Muscle of leg (tissue), 11 donors: ENCODE data around the gene PTPRK. TPM values are rescaled to one million over a fixed set of nuclear protein-coding genes. Genes with fewer than 3 reads are reported as not detected.

Source experiments
- DNase-seq: peaks from one replicate; pipeline ENCODE4 v3.0.0; 2013
- H3K27ac ChIP-seq: one replicate; pipeline ENCODE4 v1.5.1; 2013; ENCODE audit warnings: mild to moderate bottlenecking, low read length, control low read depth
- H3K27me3 ChIP-seq: one replicate; pipeline ENCODE4 v1.6.1; 2013; ENCODE audit warnings: low read length; ENCODE audit not compliant: control insufficient read depth, insufficient read depth
- H3K36me3 ChIP-seq: one replicate; pipeline ENCODE4 v1.6.1; 2013; ENCODE audit warnings: low read length; ENCODE audit not compliant: control insufficient read depth, insufficient read depth
- H3K4me1 ChIP-seq: one replicate; pipeline ENCODE4 v1.6.1; 2013; ENCODE audit warnings: low read length; ENCODE audit not compliant: control insufficient read depth, insufficient read depth
- H3K4me3 ChIP-seq: one replicate; pipeline ENCODE4 v1.5.1; 2013; ENCODE audit warnings: low read length, control low read depth
- H3K9me3 ChIP-seq: replicated peaks from 2 replicates; pipeline ENCODE4 v1.6.1; 2013; ENCODE audit warnings: low read depth, low read length; ENCODE audit not compliant: control insufficient read depth
- WGBS: methylation state at CpG from one replicate; pipeline ENCODE4 v1.1.5; 2013; ENCODE audit warnings: missing lambda C conversion rate; ENCODE audit not compliant: insufficient coverage; 5-methylcytosine and 5-hydroxymethylcytosine counted together
- polyA plus RNA-seq, 8 donors: library from polyadenylated mRNA; unstranded; fragments of 120-200 nt; gene quantifications; one replicate each; pipeline versions ENCODE4 v1.2.1 to v1.2.3, GENCODE V29; 2013; ENCODE audit warnings: inconsistent platforms in 1 of 8, low replicate concordance in 1 of 8; ENCODE audit not compliant: insufficient read length in 8 of 8, insufficient read depth in 1 of 8
- total RNA-seq: library from RNA; stranded (reverse); fragments of 120-200 nt; gene quantifications from one replicate; pipeline ENCODE4 v1.2.4, GENCODE V29; 2013

Gene PTPRK
- total and polyA plus RNA-seq, 9 donors: 14.4 to 21.8 (median 18.2) TPM

- WGBS: no CpG with 5 or more reads among the region's 1 CpG
- no peaks in the 10 kb centered on the region for H3K9me3 ChIP-seq
- no peaks in the 10 kb centered on the region for H3K36me3 ChIP-seq
- no peaks in the 10 kb centered on the region for H3K27me3 ChIP-seq
- H3K27ac ChIP-seq: no peak overlapping the region
- DNase-seq: no peak
- H3K4me1 ChIP-seq: no peaks in the 10 kb centered on the region
- H3K4me3 ChIP-seq: no peak overlapping the region
Measured at GRCh38 chr6:128076843-128077242, 443.6 kb downstream of the PTPRK start.

GRCh38 chr6:128074567-128074966 is 445.8 kb downstream of the PTPRK start:
- WGBS: no CpG with 5 or more reads among the region's 2 CpGs
- Histone ChIP-seq H3K27me3 (no peaks in the 10 kb centered on the region), H3K4me3 (no peak overlapping the region), H3K9me3 (no peaks in the 10 kb centered on the region), H3K36me3 (no peaks in the 10 kb centered on the region), H3K4me1 (no peaks in the 10 kb centered on the region), H3K27ac (no peak overlapping the region)
- DNase-seq: no peak

GRCh38 chr6:128073389-128073788 is 447.0 kb downstream of the PTPRK start:
- H3K27ac ChIP-seq: no peak overlapping the region
- H3K4me1 ChIP-seq: no peaks in the 10 kb centered on the region
- no peaks in the 10 kb centered on the region for H3K36me3 ChIP-seq
- no CpG with 5 or more reads among the region's 1 CpG for WGBS
- H3K27me3 ChIP-seq: no peaks in the 10 kb centered on the region
- no peaks in the 10 kb centered on the region for H3K9me3 ChIP-seq
- DNase-seq: no peak
- no peak overlapping the region for H3K4me3 ChIP-seq

DNA sequence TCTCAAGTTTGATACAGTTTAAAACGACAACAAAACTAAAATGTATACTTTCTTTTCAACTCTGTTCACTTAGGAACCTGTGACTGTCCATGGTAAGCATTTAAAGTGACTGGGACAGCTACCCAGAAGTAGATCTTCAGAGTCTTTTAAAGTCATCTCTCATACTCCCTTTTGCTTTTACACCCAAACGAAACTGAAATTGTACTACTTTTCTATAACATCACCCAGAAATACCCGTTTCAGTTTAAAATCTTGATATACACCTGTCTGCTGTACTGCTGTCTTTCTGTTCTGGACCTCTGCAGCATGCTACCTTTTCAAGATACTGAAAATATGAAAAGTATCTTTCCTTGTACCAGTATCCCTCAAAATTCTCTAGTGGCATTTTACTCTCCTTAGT is 449.2 kb downstream of the PTPRK start:
- no peak overlapping the region for H3K27ac ChIP-seq
- 95% methylated on average over 3 of the region's 3 CpGs for WGBS

DNA sequence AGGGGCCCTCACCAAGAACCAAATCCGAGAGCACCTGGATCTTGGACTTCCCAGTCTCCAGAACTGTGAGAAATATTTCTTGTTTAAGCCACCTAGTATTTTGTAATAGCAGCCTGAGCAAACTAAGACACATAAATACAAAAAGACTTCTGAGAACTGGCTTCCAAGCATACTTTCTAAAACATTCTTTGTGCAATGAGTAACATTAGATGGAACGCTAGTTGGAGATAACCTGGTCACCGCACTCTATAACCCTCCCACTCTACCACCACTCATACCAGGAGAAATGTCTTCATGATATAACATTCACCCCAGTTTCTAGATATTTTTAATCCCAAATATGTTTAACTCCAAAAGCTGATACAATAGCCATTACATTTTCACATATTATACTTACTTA is 450.0 kb downstream of the PTPRK start:
- Histone ChIP-seq H3K4me3 (no peak overlapping the region), H3K36me3 (no peaks in the 10 kb centered on the region), H3K27me3 (no peaks in the 10 kb centered on the region), H3K9me3 (no peaks in the 10 kb centered on the region), H3K27ac (no peak overlapping the region), H3K4me1 (no peaks in the 10 kb centered on the region)
- WGBS: 42% methylated on average over 2 of the region's 3 CpGs
- no peak for DNase-seq

More for the DNA sequence above, 449.2 kb downstream of the PTPRK start:
- H3K27me3 ChIP-seq: no peaks in the 10 kb centered on the region
- DNase-seq: no peak
- no peak overlapping the region for H3K4me3 ChIP-seq
- H3K9me3 ChIP-seq: no peaks in the 10 kb centered on the region
- H3K4me1 ChIP-seq: no peaks in the 10 kb centered on the region
- H3K36me3 ChIP-seq: no peaks in the 10 kb centered on the region

- no CpG with 5 or more reads among the region's 2 CpGs for WGBS
Measured at GRCh38 chr6:128069188-128069587, 451.2 kb downstream of the PTPRK start.

GRCh38 chr6:128068119-128068479 is 452.3 kb downstream of the PTPRK start:
- Histone ChIP-seq H3K36me3 (no peaks in the 10 kb centered on the region), H3K4me3 (no peak overlapping the region), H3K27ac (no peak overlapping the region), H3K4me1 (no peaks in the 10 kb centered on the region), H3K9me3 (no peaks in the 10 kb centered on the region), H3K27me3 (no peaks in the 10 kb centered on the region)
- peak; percentile 16 for DNase-seq
- WGBS: 100% methylated on average over 1 of the region's 5 CpGs

More at GRCh38 chr6:128069188-128069587, 451.2 kb downstream of the PTPRK start:
- no peak overlapping the region for H3K4me3 ChIP-seq
- H3K27me3 ChIP-seq: no peaks in the 10 kb centered on the region
- DNase-seq: peak; percentile 60
- H3K9me3 ChIP-seq: no peaks in the 10 kb centered on the region
- no peaks in the 10 kb centered on the region for H3K36me3 ChIP-seq
- H3K27ac ChIP-seq: no peak overlapping the region
- no peaks in the 10 kb centered on the region for H3K4me1 ChIP-seq

GRCh38 chr6:128067446-128068118 is 452.8 kb downstream of the PTPRK start:
- H3K27ac ChIP-seq: no peak overlapping the region
- no peaks in the 10 kb centered on the region for H3K36me3 ChIP-seq
- H3K27me3 ChIP-seq: no peaks in the 10 kb centered on the region
- no peaks in the 10 kb centered on the region for H3K4me1 ChIP-seq
- H3K4me3 ChIP-seq: no peak overlapping the region
- DNase-seq: no peak
- WGBS: 100% methylated on average over 6 of the region's 11 CpGs
- H3K9me3 ChIP-seq: no peaks in the 10 kb centered on the region

DNA sequence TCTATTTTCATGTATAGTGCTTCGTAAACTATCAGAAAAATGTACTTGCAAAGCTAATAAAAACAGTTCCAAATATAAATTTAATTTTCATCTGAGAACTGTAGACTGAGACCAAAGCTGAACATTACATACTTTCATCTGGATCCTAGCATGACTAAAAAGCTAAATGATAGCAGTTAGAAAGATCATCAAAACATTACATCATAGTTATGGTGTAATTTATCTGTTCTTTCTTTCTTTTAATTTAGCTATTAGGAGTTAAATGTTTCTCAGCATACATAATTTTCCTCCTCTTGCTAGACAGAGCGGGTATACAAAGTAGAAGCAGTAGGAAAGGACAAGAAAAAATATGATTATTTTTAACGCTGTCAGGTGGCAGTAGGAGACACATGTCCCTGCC is 455.3 kb downstream of the PTPRK start:
- no peak for DNase-seq
- Histone ChIP-seq H3K27ac (no peak overlapping the region), H3K27me3 (no peaks in the 10 kb centered on the region), H3K4me3 (no peak overlapping the region), H3K4me1 (no peaks in the 10 kb centered on the region), H3K9me3 (no peaks in the 10 kb centered on the region), H3K36me3 (no peaks in the 10 kb centered on the region)
- no CpG with 5 or more reads among the region's 3 CpGs for WGBS

DNA sequence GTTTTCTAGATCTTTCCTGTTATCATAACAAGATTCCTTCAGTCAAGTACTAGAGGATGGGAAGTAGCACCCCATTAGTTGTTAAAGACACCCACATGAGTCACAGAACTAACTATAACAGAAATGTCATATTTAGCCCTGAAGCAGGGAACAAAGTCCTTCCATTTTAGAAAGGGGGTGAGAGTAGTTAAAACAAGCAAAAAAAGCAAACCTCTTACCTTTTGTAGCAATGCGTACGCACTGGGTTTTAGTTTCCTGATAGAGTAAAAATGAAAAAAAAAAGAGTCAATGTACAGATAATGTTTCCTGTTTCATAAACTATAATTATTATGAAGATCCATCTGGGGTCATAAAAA is 455.9 kb downstream of the PTPRK start:
- no peaks in the 10 kb centered on the region for H3K27me3 ChIP-seq
- WGBS: no CpG with 5 or more reads among the region's 2 CpGs

More for the DNA sequence above, 455.9 kb downstream of the PTPRK start:
- H3K4me1 ChIP-seq: no peaks in the 10 kb centered on the region
- no peaks in the 10 kb centered on the region for H3K36me3 ChIP-seq
- no peak overlapping the region for H3K27ac ChIP-seq
- DNase-seq: no peak
- H3K9me3 ChIP-seq: no peaks in the 10 kb centered on the region
- no peak overlapping the region for H3K4me3 ChIP-seq
